Smooth muscle cell (in vitro differentiated cells): ENCODE measurements around the gene PRIMA1. TPM values are rescaled to one million over a fixed set of nuclear protein-coding genes. Genes with fewer than 3 reads are reported as not detected.

ENCODE experiments used
- DNase-seq: peaks from one replicate; lab custom pipeline; 2025; ENCODE audit not compliant: unreplicated experiment; lab: John Stamatoyannopoulos, UW
- H2AFZ ChIP-seq: fragments of 200-600 bp; sonication (generic); 2 replicates; pipeline ENCODE4 v1.6.0; 2016; ENCODE audit warnings: antibody characterized with exemption, low read depth, mild to moderate bottlenecking
- H3F3A ChIP-seq: fragments of 200-600 bp; sonication (generic); 2 replicates; pipeline ENCODE4 v1.6.0; 2017; ENCODE audit warnings: antibody characterized with exemption, low read depth
- H3K27ac ChIP-seq: fragments of 200-600 bp; sonication (generic); 2 replicates; pipeline ENCODE4 v1.5.1; 2016; ENCODE audit warnings: low read depth, mild to moderate bottlenecking
- H3K27me3 ChIP-seq: fragments of 200-600 bp; sonication (generic); 2 replicates; pipeline ENCODE4 v1.6.1; 2016; ENCODE audit warnings: low read depth, mild to moderate bottlenecking
- H3K36me3 ChIP-seq: fragments of 200-600 bp; sonication (generic); 2 replicates; pipeline ENCODE4 v1.5.1; 2016; ENCODE audit warnings: low read depth
- H3K4me1 ChIP-seq: fragments of 200-600 bp; sonication (generic); 2 replicates; pipeline ENCODE4 v1.5.1; 2016; ENCODE audit warnings: low read depth
- H3K4me2 ChIP-seq: fragments of 200-600 bp; sonication (generic); 2 replicates; pipeline ENCODE4 v1.6.0; 2016; ENCODE audit warnings: mild to moderate bottlenecking
- H3K4me3 ChIP-seq: fragments of 200-600 bp; sonication (generic); 2 replicates; pipeline ENCODE4 v1.5.1; 2016; ENCODE audit warnings: mild to moderate bottlenecking
- H3K79me2 ChIP-seq: fragments of 200-600 bp; sonication (generic); 2 replicates; pipeline ENCODE4 v1.6.0; 2016; ENCODE audit warnings: low read depth, mild to moderate bottlenecking
- H3K9ac ChIP-seq: fragments of 200-600 bp; sonication (generic); 2 replicates; pipeline ENCODE4 v1.6.0; 2016; ENCODE audit warnings: low read depth
- H3K9me3 ChIP-seq: fragments of 200-600 bp; sonication (generic); replicated peaks from 2 replicates; pipeline ENCODE4 v1.5.1; 2016; ENCODE audit warnings: low read depth
- H4K20me1 ChIP-seq: fragments of 200-600 bp; sonication (generic); 2 replicates; pipeline ENCODE4 v1.6.0; 2016; ENCODE audit warnings: low read depth
- CTCF ChIP-seq: fragments of 200-600 bp; sonication (generic); IDR thresholded peaks from 2 replicates; pipeline ENCODE4 v1.5.1; 2017; ENCODE audit warnings: borderline replicate concordance, mild to moderate bottlenecking, antibody characterized with exemption; ENCODE audit not compliant: insufficient read depth, poor library complexity, severe bottlenecking
- WGBS: methylation state at CpG from one replicate; pipeline ENCODE4 v1.1.7; 2016; ENCODE audit warnings: low lambda C conversion rate; 5-methylcytosine and 5-hydroxymethylcytosine counted together
- polyA plus RNA-seq: library from polyadenylated mRNA; unstranded; fragments of >200 nt; fragmentation: Nextera tagmentation; extraction: Ambion mirVana; gene quantifications from 2 replicates; pipeline ENCODE4 v1.2.1, GENCODE V29; 2016
- total RNA-seq: library from RNA; depleted of rRNA; stranded (reverse); fragments of >200 nt; gene quantifications from 2 replicates; pipeline ENCODE4 v1.2.3, GENCODE V29; 2014

Gene PRIMA1
- total and polyA plus RNA-seq, 2 experiments from 2014 or later: not detected

- Histone ChIP-seq H3K9ac (no peak overlapping the region), H3K79me2 (no peaks in the 10 kb centered on the region), H3K4me3 (no peak overlapping the region), H3K9me3 (no peaks in the 10 kb centered on the region), H2AFZ (no peak overlapping the region), H3K4me2 (no peak overlapping the region), H4K20me1 (no peaks in the 10 kb centered on the region), H3K27me3 (no peaks in the 10 kb centered on the region), H3K4me1 (no peaks in the 10 kb centered on the region), H3K27ac (no peak overlapping the region), H3K36me3 (no peaks in the 10 kb centered on the region), H3F3A (no peaks in the 10 kb centered on the region)
- no peak for DNase-seq
- WGBS: 91% methylated on average over 6 of the region's 6 CpGs
- TF ChIP-seq CTCF: no peak
These were observed 85.3 kb downstream of the PRIMA1 start for GRCh38 chr14:93702946-93703345.

DNA sequence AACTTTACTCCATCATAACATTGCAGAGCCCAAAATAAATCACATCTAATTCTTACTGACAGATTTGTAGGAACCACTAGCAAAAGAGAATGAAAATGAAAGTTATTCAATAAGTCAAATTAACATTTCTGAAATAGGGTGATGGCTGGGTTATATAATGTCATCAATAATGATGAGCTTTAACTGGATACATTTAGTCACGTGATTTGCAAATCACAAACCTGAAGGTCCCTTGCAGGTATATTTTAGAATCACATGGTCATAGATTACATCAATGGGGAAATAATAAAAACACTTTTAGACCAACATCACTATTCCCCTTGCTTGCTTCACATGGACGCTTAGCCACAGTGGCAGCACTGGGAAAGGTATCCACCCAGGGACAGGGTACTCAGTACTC lies 86.7 kb downstream of the PRIMA1 start:
- no peak overlapping the region for H2AFZ ChIP-seq
- H3K4me2 ChIP-seq: no peak overlapping the region
- 91% methylated on average over 2 of the region's 2 CpGs for WGBS

DNA sequence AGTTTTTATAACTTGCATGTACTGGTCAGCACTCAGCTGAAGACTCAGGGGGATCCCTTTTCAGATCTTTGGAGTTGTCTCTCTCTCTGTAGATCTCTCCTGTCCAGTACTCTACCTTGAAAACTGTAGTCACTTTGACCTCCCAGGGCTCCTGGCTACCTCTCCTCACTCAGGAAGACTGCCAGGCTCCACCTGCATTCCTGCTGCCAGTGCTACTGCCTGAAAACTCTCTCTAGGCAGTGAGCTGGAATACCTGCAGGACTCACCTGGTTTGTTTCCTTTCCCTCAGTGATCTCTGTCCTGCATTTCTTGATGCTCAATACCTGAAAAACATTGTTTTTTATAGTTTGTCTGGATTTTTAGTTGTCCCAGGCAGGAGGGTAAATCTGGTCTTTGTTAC lies 87.4 kb downstream of the PRIMA1 start:
- no peak for TF ChIP-seq CTCF

More for the DNA sequence above, 86.7 kb downstream of the PRIMA1 start:
- no peak overlapping the region for H3K4me3 ChIP-seq
- no peaks in the 10 kb centered on the region for H3K9me3 ChIP-seq
- no peaks in the 10 kb centered on the region for H3K27me3 ChIP-seq
- no peaks in the 10 kb centered on the region for H4K20me1 ChIP-seq
- no peak for TF ChIP-seq CTCF
- no peak overlapping the region for H3K9ac ChIP-seq
- H3K79me2 ChIP-seq: no peaks in the 10 kb centered on the region
- DNase-seq: no peak
- no peaks in the 10 kb centered on the region for H3K4me1 ChIP-seq
- H3K36me3 ChIP-seq: no peaks in the 10 kb centered on the region
- H3F3A ChIP-seq: no peaks in the 10 kb centered on the region
- H3K27ac ChIP-seq: no peak overlapping the region

DNA sequence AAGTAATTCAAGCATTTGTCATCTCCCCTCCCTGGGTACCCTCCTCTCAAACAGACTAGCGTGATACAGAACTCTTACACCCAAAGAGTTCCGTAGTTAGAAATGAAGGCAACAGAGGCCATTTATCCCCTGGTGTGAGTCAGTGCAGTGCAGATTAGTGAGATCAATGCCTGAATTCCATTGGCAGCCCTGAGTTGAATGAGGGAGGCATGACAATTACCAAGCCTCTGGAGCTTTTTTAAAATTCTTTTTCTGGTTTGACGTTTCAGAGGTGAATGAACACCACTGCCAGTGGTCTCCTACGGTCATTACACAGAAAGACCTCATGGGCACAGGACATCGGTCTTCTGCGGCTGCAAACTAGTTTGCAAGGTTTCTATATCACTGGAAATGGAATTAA lies 94.4 kb downstream of the PRIMA1 start:
- 51% methylated on average over 6 of the region's 6 CpGs for WGBS

More for the DNA sequence above, 87.4 kb downstream of the PRIMA1 start:
- Histone ChIP-seq H3K27me3 (no peaks in the 10 kb centered on the region), H3K9me3 (no peaks in the 10 kb centered on the region), H3K4me2 (no peak overlapping the region), H3K36me3 (no peaks in the 10 kb centered on the region), H3K9ac (no peak overlapping the region), H3K79me2 (no peaks in the 10 kb centered on the region), H2AFZ (no peak overlapping the region), H4K20me1 (no peaks in the 10 kb centered on the region), H3K4me1 (no peaks in the 10 kb centered on the region), H3K27ac (no peak overlapping the region), H3F3A (no peaks in the 10 kb centered on the region), H3K4me3 (no peak overlapping the region)
- DNase-seq: no peak

More for the DNA sequence above, 94.4 kb downstream of the PRIMA1 start:
- H3K9ac ChIP-seq: no peak overlapping the region
- H3K27ac ChIP-seq: no peak overlapping the region
- TF ChIP-seq CTCF: no peak
- no peak overlapping the region for H3K4me3 ChIP-seq
- H2AFZ ChIP-seq: no peak overlapping the region
- no peak for DNase-seq
- no peaks in the 10 kb centered on the region for H3K79me2 ChIP-seq
- H3K9me3 ChIP-seq: no peaks in the 10 kb centered on the region
- H3F3A ChIP-seq: no peaks in the 10 kb centered on the region
- H3K4me1 ChIP-seq: peaks cover 30% of the 10 kb centered on the region
- H4K20me1 ChIP-seq: no peaks in the 10 kb centered on the region
- no peaks in the 10 kb centered on the region for H3K36me3 ChIP-seq
- H3K4me2 ChIP-seq: no peak overlapping the region
- peaks cover 8% of the 10 kb centered on the region for H3K27me3 ChIP-seq
